ENCODE measurements around the gene SBK2. TPM values are rescaled to one million over a fixed set of nuclear protein-coding genes. Genes with fewer than 3 reads are reported as not detected.
A peak's percentile ranks its signal among the peaks of the same experiment; 100 is the strongest.

SBK2 gene
- total and polyA plus RNA-seq, 9 of the 15 experiments (the other 6 are each of a cell fraction or from before 2014, with no cell fraction given), result not detected

GRCh38 chr19:55580628-55581144, 43.8 kb upstream of the SBK2 start, which contains the start of gene ZNF579 (continued):
- TF ChIP-seq GTF3C2 (IDR thresholded peaks at IDR 0.05; ENCODE audit: borderline replicate concordance, extremely low read depth, insufficient read length) (no peak), ZNF212 (CRISPR knock-in tag; IDR thresholded peaks at IDR 0.05) (no peak), RHOXF2B (CRISPR knock-in tag; conservative IDR thresholded peaks at IDR 0.05) (no peak), CUX1 (CRISPR knock-in tag; IDR thresholded peaks at IDR 0.05) (no peak), BCL6 (CRISPR knock-in tag; IDR thresholded peaks at IDR 0.05) (no peak), HCFC1 (IDR thresholded peaks at IDR 0.05; ENCODE audit: low read depth, low read length) (peak; percentile 73), KHSRP (IDR thresholded peaks at IDR 0.05) (no peak), SIX5 (IDR thresholded peaks at IDR 0.05; ENCODE audit: borderline replicate concordance in 1 of 2, insufficient read depth in 1 of 2, low read depth in 1 of 2, low read length in 2 of 2) (no peak; a peak in 1 of 4 replicates), RFX5 (IDR thresholded peaks at IDR 0.05; ENCODE audit: low read depth, low read length) (no peak), CHD1 (IDR thresholded peaks at IDR 0.05; ENCODE audit: low read length) (no peak), ZC3H8 (IDR thresholded peaks at IDR 0.05) (no peak), SMARCA5 (IDR thresholded peaks at IDR 0.05) (no peak), SNRNP70 (optimal IDR thresholded peaks at IDR 0.05; ENCODE audit: low read depth, low read length) (no peak), HEY1 (CRISPR knock-in tag; IDR thresholded peaks at IDR 0.05; ENCODE audit: borderline replicate concordance) (no peak), NKRF (IDR thresholded peaks at IDR 0.05; ENCODE audit: borderline replicate concordance) (no peak), NR3C1 (CRISPR knock-in tag; IDR thresholded peaks at IDR 0.05) (no peak), FOXJ2 (tag; IDR thresholded peaks at IDR 0.05) (no peak), HMGXB4 (CRISPR knock-in tag; IDR thresholded peaks at IDR 0.05) (no peak)
